GM18861 (cell line): ENCODE measurements around the gene ANKRD63.

Experiments
- ATAC-seq: cut with Tn5 transposase; IDR thresholded peaks from one replicate; pipeline ENCODE4 v1.9.1; 2021; ENCODE audit not compliant: unreplicated experiment

ANKRD63 gene

DNA sequence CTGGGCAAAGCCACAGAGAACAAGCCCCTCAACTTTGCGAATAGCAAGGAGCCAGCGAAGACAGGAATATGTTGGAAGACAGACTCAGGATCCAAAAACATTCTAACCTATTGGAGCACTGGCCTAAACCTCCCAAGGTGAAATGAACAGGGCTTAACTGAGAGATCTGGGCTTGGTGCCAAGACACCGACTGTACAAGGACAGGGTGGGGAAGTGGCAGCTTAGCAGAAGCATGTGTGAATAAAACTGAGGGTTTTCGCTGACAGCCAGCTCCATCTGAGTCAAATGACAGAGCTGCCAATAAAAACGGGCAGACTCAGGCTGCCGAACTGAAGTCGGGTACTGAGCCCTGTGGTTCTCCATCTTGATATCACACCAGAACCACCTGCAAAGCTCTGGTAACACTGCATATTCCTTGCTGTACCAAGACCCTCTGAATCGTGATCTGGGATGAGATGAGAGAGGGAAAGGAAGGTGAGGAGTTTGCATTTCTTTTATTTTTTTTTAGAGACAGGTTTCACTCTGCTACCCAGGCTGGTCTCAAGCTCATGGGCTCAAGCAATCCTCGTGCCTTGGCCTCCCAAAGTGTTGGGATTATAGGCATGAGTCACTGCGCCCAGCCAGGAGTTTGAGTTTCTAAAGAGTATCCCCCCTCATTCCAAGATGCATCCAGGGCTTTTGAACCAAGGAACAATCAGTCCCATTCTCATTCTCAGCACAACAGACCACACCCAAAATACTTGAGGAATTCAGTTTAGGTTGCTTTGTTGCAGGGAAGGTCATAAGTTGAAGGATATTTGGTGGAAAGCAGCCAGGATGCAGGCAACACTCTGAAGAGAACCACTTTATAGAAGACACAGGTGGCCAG, 30.9 kb upstream of the ANKRD63 start:
- ATAC-seq: no peak

DNA sequence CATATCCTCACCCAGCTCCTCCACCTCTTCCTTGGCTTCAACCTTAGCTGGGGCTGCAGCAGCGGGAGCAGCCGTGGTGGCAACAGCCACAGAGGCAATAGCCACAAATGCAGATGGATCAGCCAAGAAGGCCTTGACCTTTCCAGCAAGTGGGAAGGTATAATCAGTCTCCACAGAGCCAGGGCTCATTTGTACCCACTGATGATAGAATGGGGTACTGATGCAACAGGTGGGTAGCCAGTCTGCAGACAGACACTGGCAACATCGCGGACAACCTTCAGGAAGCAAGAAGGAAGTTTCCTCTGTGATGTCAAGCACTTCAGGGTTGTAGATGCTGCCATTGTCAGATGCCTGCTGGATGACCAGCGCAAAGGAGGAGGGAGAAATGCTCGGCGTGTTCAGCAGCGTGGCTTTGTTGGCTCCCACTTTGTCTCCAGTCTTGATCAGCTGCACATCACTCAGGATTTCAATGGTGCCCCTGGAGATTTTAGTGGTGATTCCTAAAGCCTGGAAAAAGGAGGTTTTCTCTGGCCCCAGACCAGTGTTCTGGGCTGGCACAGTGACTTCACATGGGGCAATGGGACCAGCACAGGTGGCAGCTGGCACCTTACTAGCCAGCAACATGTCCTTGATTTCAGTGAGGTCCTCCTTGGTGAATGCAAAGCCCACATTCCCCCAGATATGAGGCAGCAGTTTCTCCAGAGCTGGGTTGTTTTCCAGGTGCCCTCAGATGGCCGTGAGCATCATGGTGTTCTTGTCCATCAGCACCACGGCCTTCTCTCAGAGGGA, 29.7 kb upstream of the ANKRD63 start:
- no peak for ATAC-seq

DNA sequence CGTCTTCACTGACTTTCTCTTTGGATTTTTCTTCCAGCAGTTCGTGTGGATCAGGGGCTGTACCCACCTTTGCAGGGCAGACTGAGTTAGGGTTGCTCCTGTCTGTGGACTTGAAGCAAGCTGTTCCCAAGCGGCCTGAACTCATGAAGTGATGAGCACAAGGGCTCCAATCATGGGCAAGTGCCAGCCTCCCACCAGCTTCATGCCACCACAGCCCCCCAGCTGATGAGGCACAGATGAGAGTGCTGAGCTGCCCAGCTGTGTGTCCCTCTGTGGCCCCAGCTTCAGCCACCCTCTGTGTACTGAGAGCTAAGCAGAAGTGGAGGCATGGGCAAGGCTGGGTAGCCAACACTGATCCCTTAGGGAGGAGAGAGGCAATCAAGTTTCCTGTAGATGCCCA, 28.1 kb upstream of the ANKRD63 start:
- no peak for ATAC-seq

DNA sequence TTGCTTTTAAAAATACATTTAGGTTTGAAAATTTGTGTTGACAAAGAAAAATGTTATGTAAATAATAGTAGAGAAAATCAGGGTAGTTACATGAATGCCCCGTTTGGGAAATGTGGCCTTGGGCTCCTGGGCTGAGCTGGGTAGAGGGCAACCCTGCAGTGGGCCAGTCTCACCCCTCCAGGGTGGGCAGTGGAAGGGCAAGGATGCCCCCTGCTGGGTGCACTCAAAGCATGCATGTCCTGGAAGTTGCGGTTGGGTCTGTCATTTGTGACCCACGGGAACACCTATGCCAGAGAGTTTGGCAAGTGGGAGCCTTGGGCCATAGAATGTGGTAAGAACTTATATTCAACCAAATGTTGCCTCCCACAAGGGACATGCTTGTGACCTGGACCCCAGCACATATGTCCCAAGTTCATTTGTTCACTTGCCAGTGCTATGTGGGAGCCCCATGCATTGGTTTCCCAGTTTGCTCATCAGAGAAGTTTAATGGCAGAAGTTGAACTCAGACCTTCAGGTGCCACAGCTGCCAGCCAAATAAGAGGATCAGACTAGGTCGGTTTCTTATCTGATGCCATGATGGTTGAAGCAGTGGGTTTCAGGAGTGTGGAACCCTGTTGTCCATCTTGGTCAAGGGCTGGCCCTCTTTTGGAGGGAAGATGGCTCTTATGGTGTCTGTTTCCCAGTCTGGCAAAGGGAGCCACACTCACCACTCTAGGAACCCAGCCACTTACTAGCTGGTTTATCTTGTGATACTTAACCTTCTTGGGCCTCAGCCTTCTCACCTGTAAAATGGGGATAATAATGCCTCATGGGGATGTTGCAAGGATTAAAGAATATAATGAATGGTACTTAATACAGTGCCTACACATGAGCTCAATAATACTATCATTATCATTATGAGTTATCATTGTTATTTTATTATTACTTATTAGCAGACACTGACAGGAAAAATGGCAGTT, 27.4 kb upstream of the ANKRD63 start:
- ATAC-seq: no peak

DNA sequence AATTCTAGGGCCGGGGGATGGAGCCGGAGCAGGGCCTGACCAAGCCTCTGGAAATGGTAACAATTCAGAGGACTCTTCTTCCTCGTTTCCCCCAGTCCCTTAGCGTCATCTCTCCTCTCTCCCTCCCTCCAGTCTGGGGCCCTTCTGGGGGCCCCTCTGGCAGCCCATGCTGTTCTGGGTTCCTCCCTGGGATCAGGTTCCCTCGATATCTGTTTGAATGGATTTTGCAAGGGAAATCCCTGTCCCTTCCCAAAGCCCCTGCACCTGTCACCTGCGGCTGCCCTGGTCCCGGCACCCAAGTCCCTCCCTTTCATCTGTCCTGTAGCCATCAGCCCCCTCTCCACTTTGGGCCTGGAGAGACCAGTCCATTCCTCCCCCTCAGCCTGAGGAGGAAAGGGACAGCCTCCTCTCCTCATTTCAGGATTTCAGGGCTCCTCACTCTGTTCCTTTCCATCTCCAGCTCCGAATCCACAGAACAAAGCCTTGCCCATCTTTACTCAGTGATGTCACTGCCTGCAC, 26.5 kb upstream of the ANKRD63 start:
- ATAC-seq: no peak

DNA sequence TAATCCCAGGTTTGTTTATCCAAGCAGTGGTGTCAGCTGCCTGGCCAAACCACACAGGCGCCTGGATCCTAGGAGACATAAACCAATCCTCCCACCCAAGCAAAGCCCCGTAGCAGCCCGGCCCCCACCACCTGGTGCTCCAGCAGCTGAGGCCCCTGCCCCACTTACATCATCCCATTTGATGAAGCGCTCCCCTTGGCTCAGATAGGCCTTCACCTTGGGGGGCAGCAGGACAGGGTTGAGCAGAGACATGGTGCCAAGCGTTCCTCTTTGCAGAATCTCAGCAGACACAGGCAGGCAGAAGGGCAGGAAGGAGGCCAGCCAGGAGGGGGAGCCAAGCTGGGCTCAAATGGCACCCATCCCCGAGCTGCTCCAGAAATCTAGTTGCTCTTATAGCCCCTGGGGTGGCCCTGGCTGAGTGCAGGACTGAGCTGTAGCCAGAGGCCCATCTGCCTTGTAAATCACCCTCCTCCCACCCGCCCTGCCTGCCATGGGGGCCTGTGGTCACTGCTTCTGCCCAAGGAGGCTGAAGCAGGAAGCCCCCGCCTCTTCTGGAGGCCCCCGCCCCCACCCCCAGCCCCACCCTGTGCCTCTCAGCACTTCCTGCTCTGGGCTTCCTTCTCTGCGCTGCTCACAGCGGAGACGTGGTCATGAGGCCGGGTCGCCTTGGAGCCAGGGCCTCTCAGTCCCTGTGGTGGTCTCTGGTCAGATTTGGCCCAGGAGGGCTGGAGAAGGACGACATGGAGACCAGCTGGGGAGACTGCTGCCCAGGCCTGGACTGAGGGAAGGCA, 24.8 kb upstream of the ANKRD63 start, which contains the start of gene PLCB2:
TSS of gene PLCB2 (minus strand) at position 515 of the 791 bp plus-strand sequence. CDS start at position 252, 263 bp downstream.
- peak; percentile 40 for ATAC-seq

DNA sequence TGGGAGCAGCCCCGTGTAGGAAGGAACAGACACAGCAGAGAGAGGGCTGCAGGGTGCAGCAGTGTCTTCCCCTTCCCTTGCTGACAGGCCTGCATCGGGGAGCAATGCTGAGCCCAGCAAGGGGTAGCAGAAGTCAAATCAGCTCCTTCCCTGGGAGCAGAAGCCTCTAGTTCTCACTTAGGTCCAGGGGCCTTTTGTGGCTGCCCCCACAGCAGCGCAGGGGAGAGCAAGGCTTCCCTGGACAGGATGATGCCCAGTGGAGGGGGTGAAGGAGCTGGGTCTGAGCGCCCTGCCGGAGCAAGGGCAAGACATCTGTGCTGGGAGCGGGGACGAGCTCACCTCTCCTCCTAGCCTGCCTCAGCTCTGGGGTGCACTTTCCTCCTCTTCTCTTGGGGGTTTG, 24.0 kb upstream of the ANKRD63 start:
- ATAC-seq: no peak

DNA sequence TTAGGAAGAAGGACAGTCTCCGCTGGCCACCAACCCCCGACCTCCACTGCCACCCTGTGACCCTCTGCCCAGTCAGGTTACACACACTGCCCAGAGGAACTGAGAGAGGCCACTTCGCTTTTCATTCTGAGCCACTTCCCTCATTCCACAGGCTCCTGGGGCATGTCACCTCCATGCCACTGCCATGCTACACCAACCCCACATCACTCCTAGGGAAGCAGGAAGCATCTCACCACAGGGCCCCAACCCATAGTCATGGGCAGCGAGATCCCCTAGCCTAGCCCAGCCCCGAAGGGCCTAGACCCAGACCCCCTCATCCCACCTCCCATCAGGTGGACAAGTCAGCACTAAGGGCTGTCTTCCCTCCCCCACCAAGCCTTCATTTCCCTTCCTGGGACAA, 23.5 kb upstream of the ANKRD63 start:
- ATAC-seq: no peak

DNA sequence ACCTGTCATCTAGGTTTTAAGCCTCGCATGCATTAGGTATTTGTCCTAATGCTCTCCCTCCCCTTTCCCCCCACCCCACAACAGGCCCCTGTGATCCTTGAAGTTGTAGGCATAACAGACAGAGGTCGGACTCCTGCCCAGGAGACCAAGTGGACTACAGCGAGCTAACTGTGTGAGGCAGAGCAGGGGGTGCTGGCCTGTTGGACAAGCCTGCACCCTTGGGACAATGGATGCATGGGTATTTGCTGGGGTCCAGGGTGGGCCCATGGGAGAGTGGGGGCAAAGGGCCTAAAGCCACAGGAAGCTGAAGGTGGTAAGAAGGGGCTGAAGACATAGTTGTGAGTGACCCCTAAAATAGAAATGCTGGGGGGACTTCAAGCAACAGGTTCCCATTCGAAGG, 22.4 kb upstream of the ANKRD63 start:
- no peak for ATAC-seq

DNA sequence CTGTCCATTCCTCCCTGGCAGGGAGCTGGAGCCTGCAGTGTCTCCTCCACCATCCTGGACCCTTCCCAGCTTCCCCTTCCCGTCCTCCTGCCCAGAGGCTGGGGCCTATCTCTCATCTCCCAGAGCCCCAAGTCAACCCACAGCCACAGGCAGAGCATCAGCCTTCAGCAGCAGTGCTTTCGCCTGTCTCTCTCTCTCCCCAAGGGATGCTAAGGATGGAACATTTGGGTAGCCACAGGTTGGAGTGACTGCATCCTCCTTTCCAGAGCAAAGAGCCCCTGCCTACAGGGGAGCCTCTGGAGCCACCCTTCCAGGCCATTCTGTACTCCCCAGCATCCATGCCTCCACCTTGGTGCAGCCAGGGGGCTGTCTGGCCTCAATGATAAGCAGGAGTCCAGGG, 20.7 kb upstream of the ANKRD63 start:
- no peak for ATAC-seq

DNA sequence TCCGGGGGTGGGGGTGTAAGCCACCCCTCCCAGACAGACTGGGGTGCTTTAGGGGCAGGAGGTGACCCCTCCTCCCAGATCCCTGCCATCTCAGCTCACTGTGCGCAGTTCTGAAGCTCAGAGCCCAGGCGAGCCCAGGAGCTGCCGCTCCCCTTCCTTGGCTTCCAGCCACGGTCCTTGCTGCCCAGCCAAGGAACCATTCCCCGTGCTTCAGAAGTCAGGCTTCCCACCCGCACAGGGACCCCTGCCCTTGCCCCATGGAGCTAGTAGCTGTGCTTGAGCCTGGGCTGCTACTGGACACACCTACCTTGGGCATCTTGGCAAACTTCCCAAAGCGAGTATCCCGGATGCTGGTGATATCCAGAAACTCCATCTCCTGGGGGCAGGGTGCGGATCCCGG, 20.1 kb upstream of the ANKRD63 start:
- ATAC-seq: no peak

DNA sequence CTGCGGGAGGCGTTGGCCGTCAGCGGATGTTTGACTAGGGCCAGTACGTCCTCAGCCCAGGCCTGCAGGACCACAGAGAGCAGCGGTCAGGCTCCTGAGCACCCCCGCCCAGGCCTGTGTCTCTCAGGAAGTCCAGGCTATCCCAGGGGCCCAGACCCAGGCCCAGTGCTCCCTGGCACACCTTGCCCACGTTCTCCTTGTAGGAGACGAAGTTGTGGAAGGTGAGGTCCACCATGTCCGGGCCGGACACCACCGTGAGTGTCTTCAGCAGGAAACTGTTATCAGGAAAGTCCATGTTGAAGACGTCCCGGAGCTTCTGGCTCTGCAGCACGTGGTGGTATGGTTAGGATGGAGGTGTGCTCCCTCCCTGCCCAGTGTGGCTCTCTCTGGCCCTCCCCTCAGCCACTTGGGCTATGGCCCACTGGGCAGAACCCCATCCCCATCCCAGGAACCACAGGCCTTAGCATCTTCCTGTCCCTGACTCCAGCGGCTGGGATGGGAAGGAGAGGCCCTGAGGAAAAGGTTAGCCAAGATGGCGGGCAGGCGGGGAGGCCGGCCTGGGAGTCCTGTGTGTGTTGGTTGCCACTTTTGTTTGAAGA, 19.5 kb upstream of the ANKRD63 start:
- ATAC-seq: no peak

DNA sequence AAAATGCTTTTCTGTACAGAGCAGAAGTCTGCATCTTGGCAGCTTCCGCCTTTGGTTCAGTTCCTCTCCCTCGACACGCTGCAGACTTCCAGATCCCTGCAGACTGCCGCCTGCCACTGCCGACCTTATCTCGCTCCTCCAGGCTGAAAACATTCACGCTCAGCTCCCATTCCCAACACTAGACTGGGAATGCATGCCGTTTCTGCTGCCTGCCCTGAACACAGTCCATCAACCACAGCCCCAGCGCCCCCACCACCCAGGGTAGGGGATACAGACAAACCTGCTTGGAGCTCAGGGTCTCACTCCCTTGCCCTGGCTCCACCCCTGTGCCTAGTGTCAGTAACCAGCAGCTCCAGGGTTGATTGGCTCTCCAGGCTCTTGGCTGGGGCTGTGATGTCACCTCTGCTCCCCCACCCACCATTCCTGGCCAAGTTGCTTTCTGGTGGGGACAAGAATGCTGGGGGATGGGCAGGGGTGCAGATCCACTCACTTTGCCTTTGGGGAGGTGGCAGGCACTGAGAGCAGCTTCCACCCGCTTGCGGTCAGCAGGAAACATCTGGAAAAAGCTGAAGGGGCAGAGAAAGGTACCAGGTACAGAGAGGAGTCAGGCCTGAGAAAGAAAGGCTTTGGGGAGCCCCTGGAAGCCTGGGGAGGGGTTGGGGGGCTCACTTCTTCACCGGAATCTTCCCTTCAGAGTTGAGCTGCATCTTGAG, 18.8 kb upstream of the ANKRD63 start:
- ATAC-seq: no peak

DNA sequence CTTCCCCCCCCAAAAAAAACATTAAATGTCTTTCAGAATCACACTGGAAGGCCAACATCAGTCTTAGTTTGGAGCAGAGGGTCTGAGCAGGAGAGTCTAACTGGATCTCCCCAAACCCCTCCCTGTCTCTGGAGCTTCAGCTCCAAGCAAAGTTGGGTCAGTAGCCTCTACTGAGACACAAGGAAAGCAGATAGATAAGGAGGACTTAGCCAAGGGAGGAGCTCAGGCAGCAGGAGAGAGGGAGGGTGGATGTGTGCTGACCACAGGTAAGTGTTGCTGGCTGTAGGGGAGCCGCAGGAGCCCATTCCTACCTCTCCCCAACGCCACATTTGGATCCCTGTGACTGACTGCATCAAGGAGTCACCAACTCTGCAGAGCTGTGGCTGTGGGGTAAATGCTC, 17.9 kb upstream of the ANKRD63 start:
- ATAC-seq: no peak

DNA sequence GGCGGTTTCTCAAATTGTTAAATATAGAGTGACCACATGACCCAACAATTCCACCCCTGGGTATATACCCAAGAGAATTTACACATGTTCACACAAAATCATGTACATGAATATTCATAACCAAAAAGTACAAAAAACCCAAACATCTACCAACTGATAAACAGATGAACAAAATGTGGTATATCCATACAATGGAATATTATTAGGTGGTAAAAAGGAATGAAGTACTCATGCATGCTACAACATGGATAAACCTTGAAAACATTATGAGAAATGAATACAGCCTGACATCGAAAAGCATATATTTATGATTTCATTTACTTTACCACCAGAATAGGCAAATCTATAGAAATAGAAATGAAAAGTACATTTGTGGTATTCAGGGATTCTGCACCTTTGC, 17.5 kb upstream of the ANKRD63 start:
- no peak for ATAC-seq

DNA sequence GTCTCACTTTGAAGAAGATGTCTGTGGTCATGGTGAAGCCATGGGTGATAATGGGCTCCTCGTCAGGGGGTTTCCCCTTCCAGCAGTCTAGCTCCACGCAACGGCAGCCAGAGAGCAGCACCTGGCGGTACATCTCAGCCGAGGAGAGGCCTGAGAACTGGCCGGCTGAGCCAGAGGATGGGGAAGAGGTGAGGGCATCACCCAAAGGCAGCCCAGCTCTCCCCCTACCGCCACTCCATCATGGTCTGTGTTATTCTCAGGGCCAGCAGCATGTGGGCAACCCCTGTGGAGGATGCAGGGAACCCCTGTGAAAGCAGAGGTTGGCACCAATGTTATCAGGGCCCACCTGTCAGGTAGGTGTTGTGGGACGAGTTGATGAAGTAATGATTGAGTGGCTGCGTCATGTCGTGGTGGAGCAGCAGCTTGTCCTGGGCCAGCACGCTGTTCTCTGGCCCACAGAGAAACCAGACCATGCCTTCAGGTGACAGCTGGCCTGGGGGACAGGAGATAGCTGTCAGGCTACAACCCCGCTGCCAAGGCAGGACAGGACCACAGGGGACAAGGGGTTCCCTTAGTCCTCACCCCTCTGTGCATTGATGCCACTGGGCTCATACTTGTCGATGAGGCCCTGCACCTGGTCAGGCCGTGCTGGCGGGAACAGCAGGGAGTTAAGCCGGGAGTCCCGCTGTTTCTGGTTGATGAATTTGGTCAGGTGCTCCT, 15.5 kb upstream of the ANKRD63 start:
- no peak for ATAC-seq

DNA sequence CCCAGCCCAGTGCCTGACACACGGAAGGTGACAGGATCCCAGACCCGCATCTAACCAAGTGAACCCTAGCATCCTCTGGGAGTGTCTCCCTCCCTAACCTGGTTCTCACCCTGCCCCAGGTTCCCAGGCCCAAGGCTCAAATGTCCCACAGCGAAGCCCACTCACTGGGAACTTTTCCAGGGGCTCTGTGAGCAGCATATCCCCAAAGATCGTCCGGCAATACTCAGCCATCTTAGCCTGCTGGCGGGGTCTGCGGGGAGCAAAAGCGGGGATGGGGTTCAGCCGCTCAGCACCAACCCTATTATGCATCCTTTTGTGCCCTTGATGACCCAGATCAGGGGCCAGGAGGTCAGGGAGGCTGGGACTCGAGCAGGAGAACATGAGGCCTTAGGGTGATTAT, 14.5 kb upstream of the ANKRD63 start:
- ATAC-seq: no peak

DNA sequence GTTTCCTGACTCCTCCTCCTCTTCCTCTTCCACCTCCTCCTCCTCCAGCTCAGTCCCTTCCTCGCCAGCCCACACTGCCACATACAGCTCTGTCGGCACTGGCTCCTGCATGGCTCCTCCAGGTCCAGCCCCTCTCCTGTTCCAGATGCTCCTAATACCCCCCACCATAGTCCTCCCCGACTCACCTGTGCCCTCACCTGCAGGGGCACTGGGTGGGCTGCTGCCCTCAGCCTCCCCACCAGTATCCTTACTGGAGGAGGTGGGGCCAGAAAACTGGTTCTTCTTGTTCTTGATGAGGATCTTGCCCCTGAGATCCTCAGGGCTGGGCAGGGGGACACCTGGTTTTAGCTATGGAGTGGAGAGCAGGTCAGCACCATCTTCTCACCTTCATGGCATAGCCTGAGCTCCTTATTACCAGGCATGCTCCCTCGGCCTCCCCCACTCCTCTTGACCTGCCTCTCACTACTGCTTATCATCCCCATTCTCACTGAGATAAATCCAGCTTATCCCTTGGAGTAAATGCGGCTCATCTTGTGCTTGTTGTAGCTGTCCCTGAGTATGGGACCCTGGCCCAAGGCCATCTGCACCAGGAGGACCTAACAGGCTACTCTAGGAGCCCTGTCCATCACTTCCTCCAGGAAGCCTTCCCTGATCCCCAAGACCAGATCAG, 13.8 kb upstream of the ANKRD63 start:
- ATAC-seq: no peak
